Measurements from ENCODE around the gene LY6G6F. TPM values are rescaled to one million over a fixed set of nuclear protein-coding genes. Genes with fewer than 3 reads are reported as not detected.

LY6G6F gene
- total and polyA plus RNA-seq, 2 experiments from 2014 or later: not detected

DNA sequence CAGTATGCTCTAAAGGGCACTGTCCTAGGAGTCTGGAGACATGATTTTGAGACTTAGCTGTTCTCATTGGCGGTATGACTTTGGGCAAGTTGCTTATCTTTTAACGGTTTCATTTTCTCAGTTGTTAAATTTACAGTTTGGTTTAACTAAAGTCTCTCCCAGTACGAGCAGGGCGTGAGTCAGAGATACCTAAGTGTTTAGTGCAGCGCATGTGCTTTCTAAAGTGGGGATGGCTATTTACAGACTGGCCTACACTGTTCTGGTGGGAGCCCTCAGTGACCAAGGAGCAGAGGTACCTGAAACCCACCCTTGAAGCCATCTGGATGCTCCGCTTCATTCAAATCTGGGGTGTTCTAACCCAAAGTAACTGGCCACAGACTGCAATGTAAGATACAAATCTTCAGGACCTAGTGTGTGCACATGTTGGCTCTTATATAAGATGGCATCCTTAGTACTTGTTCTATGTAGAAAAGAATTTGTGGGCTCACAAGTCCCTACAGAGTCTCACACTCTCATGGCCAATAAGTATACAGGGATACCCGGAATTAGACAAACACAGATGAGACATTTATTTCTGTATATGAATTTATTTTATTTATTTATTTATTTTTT, 43.9 kb downstream of the LY6G6F start:
- H3K27ac Mint-ChIP-seq: no peak overlapping the region; the same call in 1 of the 2 replicates

More for the DNA sequence above, 43.9 kb downstream of the LY6G6F start:
- DNase-seq (ENCODE audit: low spot score) (no peak), ATAC-seq (no peak)
- Mint-ChIP-seq H3K36me3 (ENCODE audit: low read depth) (peaks cover 13% of the 10 kb centered on the region), H3K27me3 (ENCODE audit: insufficient read depth, low read depth, poor library complexity) (peaks cover 7% of the 10 kb centered on the region), H3K4me3 (no peak overlapping the region), H3K9me3 (no peaks in the 10 kb centered on the region), H3K4me1 (no peaks in the 10 kb centered on the region)
- H4K20me1 ChIP-seq (replicated peaks; ENCODE audit: insufficient read depth): no peaks in the 10 kb centered on the region; the same call in 1 of the 2 replicates
- no peak overlapping the region for H3K4me3 ChIP-seq
- TF ChIP-seq, protein P1, sequence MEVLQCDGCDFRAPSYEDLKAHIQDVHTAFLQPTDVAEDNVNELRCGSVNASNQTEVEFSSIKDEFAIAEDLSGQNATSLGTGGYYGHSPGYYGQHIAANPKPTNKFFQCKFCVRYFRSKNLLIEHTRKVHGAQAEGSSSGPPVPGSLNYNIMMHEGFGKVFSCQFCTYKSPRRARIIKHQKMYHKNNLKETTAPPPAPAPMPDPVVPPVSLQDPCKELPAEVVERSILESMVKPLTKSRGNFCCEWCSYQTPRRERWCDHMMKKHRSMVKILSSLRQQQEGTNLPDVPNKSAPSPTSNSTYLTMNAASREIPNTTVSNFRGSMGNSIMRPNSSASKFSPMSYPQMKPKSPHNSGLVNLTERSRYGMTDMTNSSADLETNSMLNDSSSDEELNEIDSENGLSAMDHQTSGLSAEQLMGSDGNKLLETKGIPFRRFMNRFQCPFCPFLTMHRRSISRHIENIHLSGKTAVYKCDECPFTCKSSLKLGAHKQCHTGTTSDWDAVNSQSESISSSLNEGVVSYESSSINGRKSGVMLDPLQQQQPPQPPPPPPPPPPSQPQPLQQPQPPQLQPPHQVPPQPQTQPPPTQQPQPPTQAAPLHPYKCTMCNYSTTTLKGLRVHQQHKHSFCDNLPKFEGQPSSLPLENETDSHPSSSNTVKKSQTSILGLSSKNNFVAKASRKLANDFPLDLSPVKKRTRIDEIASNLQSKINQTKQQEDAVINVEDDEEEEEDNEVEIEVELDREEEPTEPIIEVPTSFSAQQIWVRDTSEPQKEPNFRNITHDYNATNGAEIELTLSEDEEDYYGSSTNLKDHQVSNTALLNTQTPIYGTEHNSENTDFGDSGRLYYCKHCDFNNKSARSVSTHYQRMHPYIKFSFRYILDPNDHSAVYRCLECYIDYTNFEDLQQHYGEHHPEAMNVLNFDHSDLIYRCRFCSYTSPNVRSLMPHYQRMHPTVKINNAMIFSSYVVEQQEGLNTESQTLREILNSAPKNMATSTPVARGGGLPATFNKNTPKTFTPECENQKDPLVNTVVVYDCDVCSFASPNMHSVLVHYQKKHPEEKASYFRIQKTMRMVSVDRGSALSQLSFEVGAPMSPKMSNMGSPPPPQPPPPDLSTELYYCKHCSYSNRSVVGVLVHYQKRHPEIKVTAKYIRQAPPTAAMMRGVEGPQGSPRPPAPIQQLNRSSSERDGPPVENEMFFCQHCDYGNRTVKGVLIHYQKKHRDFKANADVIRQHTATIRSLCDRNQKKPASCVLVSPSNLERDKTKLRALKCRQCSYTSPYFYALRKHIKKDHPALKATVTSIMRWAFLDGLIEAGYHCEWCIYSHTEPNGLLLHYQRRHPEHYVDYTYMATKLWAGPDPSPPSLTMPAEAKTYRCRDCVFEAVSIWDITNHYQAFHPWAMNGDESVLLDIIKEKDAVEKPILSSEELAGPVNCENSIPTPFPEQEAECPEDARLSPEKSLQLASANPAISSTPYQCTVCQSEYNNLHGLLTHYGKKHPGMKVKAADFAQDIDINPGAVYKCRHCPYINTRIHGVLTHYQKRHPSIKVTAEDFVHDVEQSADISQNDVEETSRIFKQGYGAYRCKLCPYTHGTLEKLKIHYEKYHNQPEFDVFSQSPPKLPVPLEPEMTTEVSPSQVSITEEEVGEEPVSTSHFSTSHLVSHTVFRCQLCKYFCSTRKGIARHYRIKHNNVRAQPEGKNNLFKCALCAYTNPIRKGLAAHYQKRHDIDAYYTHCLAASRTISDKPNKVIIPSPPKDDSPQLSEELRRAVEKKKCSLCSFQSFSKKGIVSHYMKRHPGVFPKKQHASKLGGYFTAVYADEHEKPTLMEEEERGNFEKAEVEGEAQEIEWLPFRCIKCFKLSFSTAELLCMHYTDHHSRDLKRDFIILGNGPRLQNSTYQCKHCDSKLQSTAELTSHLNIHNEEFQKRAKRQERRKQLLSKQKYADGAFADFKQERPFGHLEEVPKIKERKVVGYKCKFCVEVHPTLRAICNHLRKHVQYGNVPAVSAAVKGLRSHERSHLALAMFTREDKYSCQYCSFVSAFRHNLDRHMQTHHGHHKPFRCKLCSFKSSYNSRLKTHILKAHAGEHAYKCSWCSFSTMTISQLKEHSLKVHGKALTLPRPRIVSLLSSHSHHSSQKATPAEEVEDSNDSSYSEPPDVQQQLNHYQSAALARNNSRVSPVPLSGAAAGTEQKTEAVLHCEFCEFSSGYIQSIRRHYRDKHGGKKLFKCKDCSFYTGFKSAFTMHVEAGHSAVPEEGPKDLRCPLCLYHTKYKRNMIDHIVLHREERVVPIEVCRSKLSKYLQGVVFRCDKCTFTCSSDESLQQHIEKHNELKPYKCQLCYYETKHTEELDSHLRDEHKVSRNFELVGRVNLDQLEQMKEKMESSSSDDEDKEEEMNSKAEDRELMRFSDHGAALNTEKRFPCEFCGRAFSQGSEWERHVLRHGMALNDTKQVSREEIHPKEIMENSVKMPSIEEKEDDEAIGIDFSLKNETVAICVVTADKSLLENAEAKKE (CRISPR knock-in tag; IDR thresholded peaks at IDR 0.05): no peak
- TF ChIP-seq ZNF331 (CRISPR knock-in tag; IDR thresholded peaks at IDR 0.05; ENCODE audit: low read depth): no peak
- no peak overlapping the region for H3K27ac ChIP-seq (ENCODE audit: low read depth)
- H3K79me2 ChIP-seq (replicated peaks; ENCODE audit: insufficient read depth): no peaks in the 10 kb centered on the region
- H3F3A ChIP-seq (replicated peaks; ENCODE audit: low read depth): 0 out of 2 replicates have a peak, but pooled peaks cover 4% of the 10 kb centered on the region
- no peaks in the 10 kb centered on the region for H3K27me3 ChIP-seq (ENCODE audit: insufficient read depth)
- no peak overlapping the region for H2AFZ ChIP-seq
- H3K4me1 ChIP-seq (ENCODE audit: insufficient read depth): no peaks in the 10 kb centered on the region
- H3K36me3 ChIP-seq (ENCODE audit: insufficient read depth): no peaks in the 10 kb centered on the region
- no peaks in the 10 kb centered on the region for H3K9me2 ChIP-seq (ENCODE audit: insufficient read depth)
- no peak overlapping the region for H3K4me2 ChIP-seq
